Hematopoietic multipotent progenitor cell treated with erythropoietin and hydrocortisone succinate and interleukin-3 and kit ligand, for 8 days (in vitro differentiated cells): ENCODE data around the gene CPN2.

Experiments used
- DNase-seq: peaks from one replicate; pipeline ENCODE4 v3.0.0-alpha.2; 2015

CPN2 gene

GRCh38 chr3:194351080-194351672 is at the start of gene CPN2:
Gene CPN2, minus strand, starts transcription at chr3:194351328. Its CDS starts 8,626 bp downstream, at chr3:194342702.
- DNase-seq, result no peak

- no peak for DNase-seq
Observed at GRCh38 chr3:194399874-194400411, 48.8 kb upstream of the CPN2 start.

GRCh38 chr3:194399166-194399565 is 48.0 kb upstream of the CPN2 start, which contains the start of gene GP5:
Gene GP5, minus strand, starts transcription at chr3:194399266. Its CDS starts 984 bp downstream, at chr3:194398282.
- DNase-seq, result peak; percentile 18

- peak; percentile 23 for DNase-seq
Observed at GRCh38 chr3:194397757-194398312, 46.7 kb upstream of the CPN2 start.

- no peak for DNase-seq
Observed at GRCh38 chr3:194396859-194397756, 46.0 kb upstream of the CPN2 start.

- no peak for DNase-seq
Observed at GRCh38 chr3:194396539-194396858, 45.4 kb upstream of the CPN2 start.

- peak; percentile 36 for DNase-seq
Observed at GRCh38 chr3:194395778-194396538, 44.8 kb upstream of the CPN2 start.

- no peak for DNase-seq
Observed at GRCh38 chr3:194395212-194395611, 44.1 kb upstream of the CPN2 start.

GRCh38 chr3:194392576-194392975 is 41.4 kb upstream of the CPN2 start:
- no peak for DNase-seq

GRCh38 chr3:194390835-194391234 is 39.7 kb upstream of the CPN2 start:
- no peak for DNase-seq

GRCh38 chr3:194389269-194389668 is 38.1 kb upstream of the CPN2 start:
- DNase-seq, result no peak

GRCh38 chr3:194387926-194388418 is 36.8 kb upstream of the CPN2 start:
- no peak for DNase-seq

GRCh38 chr3:194387276-194387675 is 36.1 kb upstream of the CPN2 start:
- DNase-seq, result no peak

GRCh38 chr3:194386648-194387047 is 35.5 kb upstream of the CPN2 start:
- DNase-seq, result no peak

GRCh38 chr3:194386066-194386465 is 34.9 kb upstream of the CPN2 start:
- no peak for DNase-seq

- DNase-seq, result no peak
Observed at GRCh38 chr3:194384569-194385001, 33.5 kb upstream of the CPN2 start.

- DNase-seq, result no peak
Observed at GRCh38 chr3:194384156-194384555, 33.0 kb upstream of the CPN2 start.

GRCh38 chr3:194383276-194383940 is 32.3 kb upstream of the CPN2 start:
- no peak for DNase-seq

GRCh38 chr3:194382892-194383223 is 31.7 kb upstream of the CPN2 start:
- DNase-seq, result no peak

- DNase-seq, result no peak
Observed at GRCh38 chr3:194382196-194382891, 31.2 kb upstream of the CPN2 start.

- no peak for DNase-seq
Observed at GRCh38 chr3:194381460-194381875, 30.3 kb upstream of the CPN2 start.

- no peak for DNase-seq
Observed at GRCh38 chr3:194380326-194380725, 29.2 kb upstream of the CPN2 start.
